ENCODE results near the gene EQTN. TPM values are rescaled to one million over a fixed set of nuclear protein-coding genes. Genes with fewer than 3 reads are reported as not detected.

Gene EQTN
- total and polyA plus RNA-seq, 10 of the 15 experiments (the other 5 are each of a cell fraction or from before 2014, with no cell fraction given) = not detected

- Histone ChIP-seq H4K20me1 (ENCODE audit: control insufficient read depth, insufficient read depth) (no peaks in the 10 kb centered on the region), H3K4me3 (no peak overlapping the region), H3K9me3 (replicated peaks; ENCODE audit: control insufficient read depth, insufficient read depth, low read length) (no peaks in the 10 kb centered on the region), H3K9ac (ENCODE audit: control insufficient read depth, insufficient read depth, low read length) (no peak overlapping the region), H2AFZ (ENCODE audit: control insufficient read depth, low read depth, low read length) (no peak overlapping the region), H3K79me2 (ENCODE audit: control insufficient read depth, insufficient read depth, low read length) (no peaks in the 10 kb centered on the region), H3K4me2 (ENCODE audit: control insufficient read depth, insufficient read depth) (no peak overlapping the region), H3K27ac (ENCODE audit: control insufficient read depth, insufficient read depth) (no peak overlapping the region), H3K36me3 (ENCODE audit: control insufficient read depth in 2 of 2, insufficient read depth in 2 of 2, low read length in 1 of 2) (no peaks in the 10 kb centered on the region), H3K27me3 (replicated peaks in 1 of 2; ENCODE audit: control insufficient read depth in 2 of 2, insufficient read depth in 2 of 2, low read length in 1 of 2) (no peaks in the 10 kb centered on the region), H3K4me1 (ENCODE audit: control insufficient read depth, insufficient read depth, low read length) (no peaks in the 10 kb centered on the region)
- intact Hi-C loops (cut with micrococcal nuclease; ENCODE audit: unreplicated experiment) (no loop called here), in situ Hi-C loops (cut with MboI) (no loop called here)
- CTCF ChIA-PET = no interaction called here
- ATAC-seq (no peak), DNase-seq (ENCODE audit: low read depth, low spot score) (no peak), FAIRE-seq (no peak)
- RAD21 ChIA-PET (ENCODE audit: unreplicated experiment) = no interaction called here
- BruUV-seq (replicated peaks) = no TSS peak
- TF ChIP-seq EED (IDR thresholded peaks at IDR 0.05; ENCODE audit: low read depth) = no peak
- no peak for TF ChIP-seq SMAD5 (IDR thresholded peaks at IDR 0.05; ENCODE audit: low read depth)
- no peak for TF ChIP-seq WRNIP1 (IDR thresholded peaks at IDR 0.05; ENCODE audit: borderline replicate concordance, low read depth, low read length)
- TF ChIP-seq USF1 (IDR thresholded peaks at IDR 0.05; ENCODE audit: borderline replicate concordance, extremely low read length, insufficient read depth, low read depth, low read length) = no peak
- no peak for TF ChIP-seq POU2F2 (IDR thresholded peaks at IDR 0.05; ENCODE audit: borderline replicate concordance, low read depth, low read length)
- TF ChIP-seq NR2C1 (IDR thresholded peaks at IDR 0.05) = no peak
- WGBS (ENCODE audit: insufficient coverage, insufficient replicate concordance, low lambda C conversion rate, missing lambda C conversion rate) = 46% methylated on average over 2 of the region's 2 CpGs
- POLR2A ChIA-PET = no interaction called here
- SMC1A ChIA-PET (ENCODE audit: uncharacterized antibody, unreplicated experiment) = interaction anchor here (1.0 kb wide), 1 partner anchor 219 kb away, joined by 4 read pairs; no protein-coding TSS in a partner anchor
These were observed 14.2 kb upstream of the EQTN start for GRCh38 chr9:27311184-27311583.

- 4% methylated on average over 2 of the region's 2 CpGs for WGBS (ENCODE audit: insufficient coverage, insufficient replicate concordance, low lambda C conversion rate, missing lambda C conversion rate)
- Histone ChIP-seq H3K4me2 (ENCODE audit: control insufficient read depth, insufficient read depth) (no peak overlapping the region), H3K27me3 (replicated peaks in 1 of 2; ENCODE audit: control insufficient read depth in 2 of 2, insufficient read depth in 2 of 2, low read length in 1 of 2) (no peaks in the 10 kb centered on the region), H3K79me2 (ENCODE audit: control insufficient read depth, insufficient read depth, low read length) (no peaks in the 10 kb centered on the region), H3K9ac (ENCODE audit: control insufficient read depth, insufficient read depth, low read length) (no peak overlapping the region), H3K9me3 (replicated peaks; ENCODE audit: control insufficient read depth, insufficient read depth, low read length) (no peaks in the 10 kb centered on the region), H3K27ac (ENCODE audit: control insufficient read depth, insufficient read depth) (no peak overlapping the region), H3K4me3 (no peak overlapping the region), H2AFZ (ENCODE audit: control insufficient read depth, low read depth, low read length) (no peak overlapping the region), H3K4me1 (ENCODE audit: control insufficient read depth, insufficient read depth, low read length) (no peaks in the 10 kb centered on the region), H3K36me3 (ENCODE audit: control insufficient read depth in 2 of 2, insufficient read depth in 2 of 2, low read length in 1 of 2) (no peaks in the 10 kb centered on the region), H4K20me1 (ENCODE audit: control insufficient read depth, insufficient read depth) (no peaks in the 10 kb centered on the region)
- RAD21 ChIA-PET (ENCODE audit: unreplicated experiment) = no interaction called here
- no peak for TF ChIP-seq NFIC (IDR thresholded peaks at IDR 0.05; ENCODE audit: low read depth, low read length)
- POLR2A ChIA-PET = no interaction called here
- CTCF ChIA-PET = no interaction called here
- in situ Hi-C loops (cut with MboI) (no loop called here), intact Hi-C loops (cut with micrococcal nuclease; ENCODE audit: unreplicated experiment) (no loop called here)
- DNase-seq (ENCODE audit: low read depth, low spot score) (no peak), FAIRE-seq (no peak), ATAC-seq (no peak)
- no TSS peak for BruUV-seq (replicated peaks)
- SMC1A ChIA-PET (ENCODE audit: uncharacterized antibody, unreplicated experiment) = interaction anchor here (1.0 kb wide), 1 partner anchor 36 kb away, joined by 3 read pairs; no protein-coding TSS in a partner anchor
These were observed 13.6 kb upstream of the EQTN start for GRCh38 chr9:27310582-27310981.
